GM20431 (cell line): ENCODE measurements around the gene UBAP1.
"Not testable (repeated sequence)": the region's sequence is repeated elsewhere in the genome, so short reads cannot be mapped to it uniquely, and the experiment has no call there.

Experiments
- in situ Hi-C: fragments of 300-500 bp; cut with MseI, MboI; formaldehyde crosslinking; loops from one replicate; pipeline ENCODE4 v1.15.0; 2020; ENCODE audit warnings: low sequenced_read_pairs; ENCODE audit not compliant: unreplicated experiment

UBAP1 gene

DNA sequence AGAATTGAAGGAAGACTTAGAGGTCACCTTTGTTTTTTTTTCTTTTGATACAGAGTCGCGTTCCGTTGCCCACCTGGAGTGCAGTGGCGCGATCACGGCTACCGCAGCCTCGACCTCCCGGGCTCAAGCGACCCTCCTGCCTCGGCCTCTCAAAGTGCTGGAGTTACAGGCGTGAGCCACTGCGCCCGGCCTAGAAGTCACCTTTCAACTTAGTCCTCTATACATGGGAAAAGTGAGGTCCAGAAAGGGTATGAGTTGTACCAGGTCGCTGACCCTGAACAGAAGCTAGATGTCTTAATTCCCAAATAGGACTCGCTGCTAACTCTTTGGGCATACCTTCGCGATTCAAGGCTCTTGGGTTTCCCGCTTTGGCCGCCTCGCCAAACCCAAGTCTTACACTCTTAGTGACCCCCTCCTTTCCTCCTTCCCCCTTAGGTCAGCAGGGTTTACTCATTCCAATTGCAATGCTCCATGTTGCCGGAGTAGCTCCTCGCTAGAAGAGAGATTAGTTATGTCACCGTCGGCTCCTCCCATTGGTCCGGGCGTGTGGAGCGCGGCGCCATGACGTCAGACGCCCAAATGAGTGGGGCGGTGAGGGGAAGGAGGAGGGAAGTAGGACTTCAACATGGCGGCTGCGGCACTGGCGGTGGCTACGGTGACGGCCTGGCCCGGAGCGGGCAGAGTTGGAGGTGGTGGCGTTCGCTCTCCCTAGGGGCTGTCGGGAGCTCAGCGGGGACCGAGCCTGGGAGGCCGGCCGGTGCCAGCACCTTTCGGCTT, at the start of gene UBAP1:
Gene UBAP1 (plus strand): TSS at position 608 of the 777 bp plus-strand sequence. CDS start 41,872 bp downstream, outside the sequence.
- in situ Hi-C loops, result no loop called here

GRCh38 chr9:34131571-34131970, 47.3 kb upstream of the UBAP1 start:
- in situ Hi-C loops, result no loop called here

GRCh38 chr9:34133436-34133949, 45.4 kb upstream of the UBAP1 start:
- in situ Hi-C loops, result no loop called here

GRCh38 chr9:34134521-34134920, 44.3 kb upstream of the UBAP1 start:
- in situ Hi-C loops, result no loop called here

DNA sequence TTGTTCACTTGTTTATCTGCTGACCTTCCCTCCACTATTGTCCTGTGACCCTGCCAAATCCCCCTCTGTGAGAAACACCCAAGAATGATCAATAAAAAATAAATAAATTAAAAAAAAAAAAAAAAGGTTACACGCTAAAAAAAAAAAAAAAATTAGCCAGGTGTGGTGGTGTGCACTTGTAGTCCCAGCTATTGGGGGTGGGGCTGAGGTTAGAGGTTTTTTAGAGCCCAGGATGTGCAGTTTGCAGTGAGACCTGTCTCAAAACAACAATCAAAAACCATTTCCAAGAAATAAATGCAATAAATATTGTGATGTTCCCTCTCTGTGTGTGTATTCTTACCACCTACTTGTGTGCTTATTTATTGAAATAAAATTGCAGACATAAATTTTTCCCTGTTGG, 40.2 kb upstream of the UBAP1 start:
- in situ Hi-C loops, result not testable (repeated sequence)

DNA sequence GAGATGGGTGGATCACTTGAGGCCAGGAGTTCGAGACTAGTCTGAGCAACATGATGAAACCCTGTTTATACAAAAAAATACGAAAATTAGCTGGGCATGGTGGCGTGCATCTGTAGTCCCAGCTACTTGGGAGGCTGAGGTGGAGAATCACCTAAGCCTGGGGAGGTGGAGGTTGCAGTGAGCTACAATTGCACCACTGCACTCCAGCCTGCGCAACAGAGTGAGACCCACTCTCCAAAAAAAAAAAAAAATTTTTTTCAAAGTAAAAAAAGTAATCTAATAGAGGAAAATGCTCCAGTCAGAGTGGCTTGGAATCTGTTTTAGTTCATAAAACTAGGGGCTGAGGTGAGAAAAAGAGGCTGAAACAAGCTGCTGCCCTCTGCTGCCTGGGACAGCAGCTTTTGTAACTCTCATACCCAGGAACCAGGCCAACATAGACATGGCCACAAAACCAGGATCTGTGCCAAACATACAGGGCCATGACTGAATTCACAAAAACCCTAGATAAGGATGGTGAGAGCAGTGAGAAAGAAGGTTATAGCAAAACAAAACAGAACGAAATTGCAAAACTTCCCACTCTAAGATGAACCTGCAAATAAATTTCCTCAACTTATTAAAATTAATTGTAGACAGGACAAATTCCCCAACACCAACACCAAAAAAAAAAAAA, 39.2 kb upstream of the UBAP1 start:
- in situ Hi-C loops, result no loop called here

- in situ Hi-C loops, result no loop called here
These were observed 38.0 kb upstream of the UBAP1 start for GRCh38 chr9:34140853-34141252.

DNA sequence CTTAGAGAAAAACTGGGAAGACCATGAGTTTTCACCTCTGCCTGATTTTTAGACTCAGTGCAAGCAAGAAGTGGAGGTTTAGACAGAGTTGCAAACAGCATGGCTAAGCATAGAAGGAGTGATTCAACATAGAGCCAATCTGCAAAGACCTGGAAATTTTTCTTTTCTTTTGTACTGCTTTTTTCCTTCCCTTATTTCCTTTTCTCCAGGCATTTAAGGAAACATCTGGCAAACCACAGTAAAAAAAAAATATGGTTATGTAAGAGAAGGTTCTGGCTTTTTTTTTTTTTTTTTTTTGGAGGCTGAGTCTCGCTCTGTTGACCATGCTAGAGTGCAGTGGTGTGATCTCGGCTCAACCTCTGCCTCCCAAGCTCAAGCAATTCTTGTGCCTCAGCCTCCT, 35.7 kb upstream of the UBAP1 start:
- in situ Hi-C loops, result no loop called here

- in situ Hi-C loops, result no loop called here
These were observed 33.7 kb upstream of the UBAP1 start for GRCh38 chr9:34145165-34145564.

GRCh38 chr9:34151398-34151797, 27.4 kb upstream of the UBAP1 start:
- in situ Hi-C loops, result loop anchor here (25.0 kb wide), 1 partner anchor 89 kb away; no protein-coding TSS in a partner anchor

DNA sequence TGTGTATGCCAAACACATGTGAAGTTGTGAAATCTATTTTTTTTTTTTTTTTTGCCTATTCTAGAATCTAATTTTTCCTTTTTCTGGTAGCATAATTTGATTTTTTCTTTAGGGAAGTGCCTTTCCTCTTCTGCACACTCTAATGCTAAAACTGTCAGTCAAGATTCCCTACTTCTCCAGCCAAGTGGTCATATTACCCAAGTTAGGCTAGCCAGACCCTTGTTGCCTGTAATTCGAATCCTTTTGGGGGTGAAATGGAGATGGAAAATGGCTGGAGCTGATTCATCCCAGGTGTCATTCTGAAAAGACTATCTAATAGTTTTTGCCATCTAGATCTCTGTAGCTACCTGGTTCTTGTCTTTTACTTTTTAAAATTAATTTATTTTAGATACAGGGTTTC, 24.8 kb upstream of the UBAP1 start:
- in situ Hi-C loops, result loop anchor here (25.0 kb wide), 1 partner anchor 92 kb away; no protein-coding TSS in a partner anchor

GRCh38 chr9:34157318-34157717, 21.5 kb upstream of the UBAP1 start:
- in situ Hi-C loops, result loop anchor here (25.0 kb wide), 1 partner anchor 95 kb away; no protein-coding TSS in a partner anchor

GRCh38 chr9:34157898-34158297, 20.9 kb upstream of the UBAP1 start:
- in situ Hi-C loops, result loop anchor here (25.0 kb wide), 1 partner anchor 96 kb away; no protein-coding TSS in a partner anchor

DNA sequence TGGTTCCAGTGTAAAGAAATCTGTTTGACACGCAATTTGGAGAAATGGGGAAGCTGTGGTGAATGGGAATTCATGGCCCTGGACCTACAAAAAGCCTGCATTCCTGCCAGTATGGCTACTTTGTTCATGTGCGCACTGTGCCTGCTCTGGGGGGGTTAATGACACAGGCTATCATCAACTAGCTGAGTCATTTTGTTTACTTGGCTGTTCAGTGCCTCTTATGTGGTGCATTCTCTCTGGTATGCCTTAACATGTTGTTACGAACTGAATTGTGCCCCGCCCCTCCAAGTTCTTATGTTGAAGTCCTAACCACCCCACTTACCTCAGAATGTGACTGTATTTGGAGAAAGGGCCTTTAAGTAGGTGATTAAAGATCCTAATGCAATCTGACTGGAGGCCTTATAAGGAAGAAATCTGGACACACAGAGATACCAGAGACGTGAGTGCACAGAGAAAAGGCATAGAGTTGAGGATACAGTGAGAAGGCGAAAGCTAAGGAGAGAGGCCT, 20.4 kb upstream of the UBAP1 start:
- in situ Hi-C loops, result loop anchor here (25.0 kb wide), 1 partner anchor 96 kb away; no protein-coding TSS in a partner anchor

GRCh38 chr9:34163434-34163833, 15.4 kb upstream of the UBAP1 start:
- in situ Hi-C loops, result loop anchor here (25.0 kb wide), 1 partner anchor 101 kb away; no protein-coding TSS in a partner anchor

DNA sequence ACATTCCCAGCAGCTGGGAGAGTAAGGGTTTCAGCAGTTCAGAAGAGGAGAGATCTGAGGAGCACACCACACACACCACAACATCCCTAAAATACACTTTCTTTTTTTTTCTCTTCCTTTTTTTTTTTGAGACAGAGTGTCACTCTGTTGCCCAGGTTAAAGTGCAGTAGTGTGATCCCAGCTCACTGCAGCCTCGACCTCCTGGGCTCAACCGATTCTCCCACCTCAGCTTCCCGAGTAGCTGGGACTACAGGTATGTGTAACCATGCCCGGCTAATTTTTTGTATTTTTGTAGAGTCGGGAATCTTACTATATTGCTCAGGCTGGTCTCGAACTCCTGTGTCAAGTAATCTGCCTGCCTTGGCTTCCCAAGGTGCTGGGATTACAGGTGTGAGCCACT, 9.7 kb upstream of the UBAP1 start:
- in situ Hi-C loops, result loop anchor here (25.0 kb wide), 1 partner anchor 107 kb away; no protein-coding TSS in a partner anchor

DNA sequence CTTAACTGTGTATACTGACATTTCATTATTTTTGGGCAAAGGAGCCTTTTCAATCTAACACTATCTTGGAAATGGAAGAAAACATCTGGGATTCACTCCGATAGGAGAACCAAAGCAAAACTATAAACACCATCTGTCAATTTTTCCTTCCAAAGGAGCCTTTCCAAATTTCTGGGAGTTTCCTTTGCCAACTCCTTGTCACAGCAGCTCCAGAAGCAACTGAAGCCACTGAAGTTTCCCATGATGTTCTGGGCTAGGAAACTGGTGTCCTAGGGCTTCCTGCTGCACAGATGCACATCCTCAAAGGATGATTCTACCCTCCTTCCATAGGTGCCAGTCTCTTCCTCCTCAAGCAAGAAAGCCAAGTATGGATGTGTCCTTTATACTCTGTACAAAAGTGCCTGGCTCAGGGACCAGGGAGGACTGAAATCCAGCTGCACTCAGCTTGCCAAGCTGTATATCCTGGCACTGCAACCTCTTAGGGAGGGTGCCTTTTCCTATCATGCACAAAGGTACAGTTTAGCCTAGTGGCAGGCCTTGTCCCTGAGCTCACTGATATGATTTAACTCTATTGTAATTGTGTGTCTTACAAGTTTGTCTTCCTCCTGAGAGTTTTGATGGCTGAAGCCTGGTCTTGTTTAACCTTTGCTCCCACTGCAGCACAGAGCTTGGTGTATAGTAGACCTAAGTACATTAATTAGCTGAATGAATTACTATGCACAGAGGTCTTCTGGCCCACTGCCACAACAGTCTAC, 8.4 kb upstream of the UBAP1 start:
- in situ Hi-C loops, result loop anchor here (25.0 kb wide), 1 partner anchor 108 kb away; no protein-coding TSS in a partner anchor

- in situ Hi-C loops, result loop anchor here (25.0 kb wide), 1 partner anchor 110 kb away; no protein-coding TSS in a partner anchor
These were observed 6.9 kb upstream of the UBAP1 start for GRCh38 chr9:34171753-34172535.

DNA sequence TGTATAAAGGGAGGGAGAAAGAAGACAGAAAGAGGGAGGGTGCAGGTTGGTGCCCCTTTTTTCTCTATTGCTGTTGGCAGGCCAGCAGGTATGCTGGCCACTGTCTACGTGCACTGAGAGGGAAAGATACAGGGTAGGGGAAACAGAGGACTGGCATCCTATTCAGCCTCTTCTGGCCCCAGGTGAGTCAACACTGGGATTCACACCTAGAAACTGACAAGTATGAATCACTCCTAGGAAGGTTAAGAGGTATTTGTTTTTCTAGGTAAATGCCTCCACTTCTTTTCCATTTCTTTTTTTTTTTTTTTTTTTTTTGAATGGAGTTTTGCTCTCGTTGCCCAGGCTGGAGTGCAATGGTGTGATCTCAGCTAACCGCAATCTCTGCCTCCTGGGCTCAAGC, 2.8 kb upstream of the UBAP1 start:
- in situ Hi-C loops, result no loop called here
